ENCODE results near the gene RRP1B.

DNA sequence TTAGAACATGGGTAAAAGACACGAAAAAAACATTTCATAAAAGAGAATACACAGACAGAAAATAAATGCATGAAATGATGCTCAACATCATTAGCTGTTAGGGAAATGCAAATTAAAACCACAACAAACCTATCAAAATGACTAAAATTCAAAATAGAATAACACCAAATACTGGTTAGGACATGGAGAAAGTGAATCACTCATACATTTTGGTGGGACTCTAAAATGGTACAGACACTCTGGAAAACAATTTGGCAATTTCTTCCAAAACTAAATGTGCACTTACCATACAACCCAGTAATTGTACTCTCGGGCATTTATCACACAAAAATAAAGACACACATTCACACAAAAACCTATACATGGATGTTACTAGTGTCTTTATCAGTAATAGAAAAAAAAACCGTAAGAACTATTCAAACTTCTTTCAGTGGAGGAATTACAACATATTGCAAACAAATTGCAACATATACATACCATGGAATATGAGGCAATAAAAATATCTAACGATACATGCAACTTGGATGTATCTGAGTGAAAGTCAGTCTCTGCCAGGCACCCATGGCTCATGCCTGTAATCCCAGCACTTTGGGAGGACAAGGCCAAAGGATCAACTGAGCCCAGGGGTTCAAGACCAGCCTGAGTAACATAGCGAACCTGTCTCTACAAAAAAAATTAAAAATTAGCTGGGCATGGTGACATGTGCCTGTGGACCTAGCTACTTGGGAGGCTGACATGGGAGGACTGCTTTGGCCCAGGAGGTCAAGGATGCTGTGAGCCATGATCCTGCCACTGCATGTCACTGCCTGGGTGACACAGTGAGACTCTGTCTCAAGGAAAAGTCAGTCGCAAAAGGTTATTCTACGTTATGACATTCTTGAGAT is 19.6 kb upstream of the RRP1B start:
- TF ChIP-seq, protein P1, sequence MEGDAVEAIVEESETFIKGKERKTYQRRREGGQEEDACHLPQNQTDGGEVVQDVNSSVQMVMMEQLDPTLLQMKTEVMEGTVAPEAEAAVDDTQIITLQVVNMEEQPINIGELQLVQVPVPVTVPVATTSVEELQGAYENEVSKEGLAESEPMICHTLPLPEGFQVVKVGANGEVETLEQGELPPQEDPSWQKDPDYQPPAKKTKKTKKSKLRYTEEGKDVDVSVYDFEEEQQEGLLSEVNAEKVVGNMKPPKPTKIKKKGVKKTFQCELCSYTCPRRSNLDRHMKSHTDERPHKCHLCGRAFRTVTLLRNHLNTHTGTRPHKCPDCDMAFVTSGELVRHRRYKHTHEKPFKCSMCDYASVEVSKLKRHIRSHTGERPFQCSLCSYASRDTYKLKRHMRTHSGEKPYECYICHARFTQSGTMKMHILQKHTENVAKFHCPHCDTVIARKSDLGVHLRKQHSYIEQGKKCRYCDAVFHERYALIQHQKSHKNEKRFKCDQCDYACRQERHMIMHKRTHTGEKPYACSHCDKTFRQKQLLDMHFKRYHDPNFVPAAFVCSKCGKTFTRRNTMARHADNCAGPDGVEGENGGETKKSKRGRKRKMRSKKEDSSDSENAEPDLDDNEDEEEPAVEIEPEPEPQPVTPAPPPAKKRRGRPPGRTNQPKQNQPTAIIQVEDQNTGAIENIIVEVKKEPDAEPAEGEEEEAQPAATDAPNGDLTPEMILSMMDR (IDR thresholded peaks at IDR 0.05; ENCODE audit: low read length), result no peak
- no peak for TF ChIP-seq EZH2 (optimal IDR thresholded peaks at IDR 0.05; ENCODE audit: low read depth, low read length)
